ENCODE data around the gene TENT4B.

GRCh38 chr16:50204453-50205108 lies 51.5 kb downstream of the TENT4B start:
- TF ChIP-seq CTCF (IDR thresholded peaks at IDR 0.05): no peak
- no peak for TF ChIP-seq EP300 (IDR thresholded peaks at IDR 0.05)
- TF ChIP-seq POLR2A (IDR thresholded peaks at IDR 0.05): no peak
- TF ChIP-seq POLR2AphosphoS5 (IDR thresholded peaks at IDR 0.05): no peak

Data from sigmoid colon (tissue), 4 donors.